Measurements from ENCODE around the gene FEN1.

DNA sequence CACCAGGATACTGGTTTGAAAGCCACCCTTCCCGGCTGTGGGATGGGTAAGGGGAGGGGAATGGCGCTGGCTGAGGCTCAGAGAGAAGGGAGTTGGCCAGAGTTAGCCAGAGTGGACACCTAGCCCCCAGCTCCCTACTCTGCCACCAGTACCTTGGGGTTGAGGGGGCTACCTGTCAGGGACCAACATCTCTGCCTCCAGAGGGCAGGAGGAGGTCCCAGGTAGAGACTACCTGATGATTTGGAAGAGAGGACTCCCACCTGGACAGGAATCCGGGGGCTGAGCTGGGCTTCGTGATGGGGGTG lies 36.6 kb upstream of the FEN1 start:
- TF ChIP-seq CTCF (IDR thresholded peaks at IDR 0.05) = no peak
- no peak for TF ChIP-seq POLR2A (IDR thresholded peaks at IDR 0.05)
